Small intestine (tissue), 7 donors: Measurements from ENCODE around the gene ANO7. TPM values are rescaled to one million over a fixed set of nuclear protein-coding genes. Genes with fewer than 3 reads are reported as not detected.
A peak's percentile ranks its signal among the peaks of the same experiment; 100 is the strongest.

ENCODE experiments used
- DNase-seq, 2 donors: peaks; one replicate each; pipeline versions ENCODE4 v3.0.0 to v3.0.0-alpha.2; 2013
- FAIRE-seq: peaks from 2 replicates; lab custom pipeline; 2012; peaks lifted over from hg19 to GRCh38; lab: Jason Lieb, UNC
- H3K27ac ChIP-seq, 3 donors: one replicate each; pipeline ENCODE4 v1.5.1; 2013; ENCODE audit warnings: low read length in 2 of 3, mild to moderate bottlenecking in 2 of 3, control low read depth in 1 of 3, inconsistent platforms in 1 of 3, low read depth in 1 of 3, moderate library complexity in 1 of 3
- H3K27me3 ChIP-seq, 3 donors: one replicate each; pipeline ENCODE4 v1.6.1; 2013; ENCODE audit warnings: low read length in 3 of 3, inconsistent platforms in 1 of 3; ENCODE audit not compliant: control insufficient read depth in 3 of 3, insufficient read depth in 3 of 3
- H3K36me3 ChIP-seq, 3 donors: one replicate each; pipeline ENCODE4 v1.6.1; 2013; ENCODE audit warnings: low read length in 3 of 3, inconsistent platforms in 1 of 3, low read depth in 1 of 3, mild to moderate bottlenecking in 1 of 3, moderate library complexity in 1 of 3; ENCODE audit not compliant: control insufficient read depth in 3 of 3, insufficient read depth in 2 of 3
- H3K4me1 ChIP-seq, 3 donors: one replicate each; pipeline ENCODE4 v1.6.1; 2013; ENCODE audit warnings: low read length in 2 of 3, inconsistent platforms in 1 of 3, low read depth in 1 of 3, mild to moderate bottlenecking in 1 of 3, moderate library complexity in 1 of 3; ENCODE audit not compliant: control insufficient read depth in 3 of 3, insufficient read depth in 2 of 3
- H3K4me3 ChIP-seq, 3 donors: one replicate each; pipeline ENCODE4 v1.5.1; 2013; ENCODE audit warnings: low read length in 3 of 3, control low read depth in 1 of 3, inconsistent platforms in 1 of 3, low read depth in 1 of 3, mild to moderate bottlenecking in 1 of 3, moderate library complexity in 1 of 3
- H3K9me3 ChIP-seq, 2 donors: one replicate each; pipeline ENCODE4 v1.6.1; 2013; ENCODE audit warnings: low read depth in 1 of 2, low read length in 1 of 2; ENCODE audit not compliant: control insufficient read depth in 2 of 2, insufficient read depth in 1 of 2
- WGBS, 3 donors: extraction: QIAGEN DNeasy Blood & Tissue Kit; methylation state at CpG; one replicate each; pipeline ENCODE4 v1.1.7; 2013; 5-methylcytosine and 5-hydroxymethylcytosine counted together
- polyA plus RNA-seq, 4 donors: library from polyadenylated mRNA; stranded (reverse) in 3 of 4; unstranded in 1 of 4; fragments of 200-250 nt in 3 of 4; fragments of 120-200 nt in 1 of 4; gene quantifications; one replicate each; pipeline versions ENCODE4 v1.2.1 to v1.2.3, GENCODE V29; 2013
- donor health status: healthy with polysubstance abuse.
- donor health status: control.
- donor health status: control.
- donor health status: Bipolar disorder and iron deficiency.
- donor health status: healthy.

ANO7 gene
- polyA plus RNA-seq, 4 donors = 1.1 to 40.0 (median 5.9) TPM

- DNase-seq (peak in 1 of 2 donors; percentile 3), FAIRE-seq (no peak)
- Histone ChIP-seq H3K27ac (peak overlapping the region in 1 of 3 donors; percentile 15), H3K27me3 (no peaks in the 10 kb centered on the region), H3K4me3 (no peak overlapping the region), H3K36me3 (peaks cover 16 to 79% (median 30%) of the 10 kb centered on the region in 3 donors), H3K9me3 (no peaks in the 10 kb centered on the region), H3K4me1 (no peaks in the 10 kb centered on the region)
- 63 to 78% (median 76%) methylated on average over 9 of the region's 9 CpGs for WGBS, 3 donors
Measured at GRCh38 chr2:241161646-241162281, 26.7 kb upstream of the ANO7 start.

DNA sequence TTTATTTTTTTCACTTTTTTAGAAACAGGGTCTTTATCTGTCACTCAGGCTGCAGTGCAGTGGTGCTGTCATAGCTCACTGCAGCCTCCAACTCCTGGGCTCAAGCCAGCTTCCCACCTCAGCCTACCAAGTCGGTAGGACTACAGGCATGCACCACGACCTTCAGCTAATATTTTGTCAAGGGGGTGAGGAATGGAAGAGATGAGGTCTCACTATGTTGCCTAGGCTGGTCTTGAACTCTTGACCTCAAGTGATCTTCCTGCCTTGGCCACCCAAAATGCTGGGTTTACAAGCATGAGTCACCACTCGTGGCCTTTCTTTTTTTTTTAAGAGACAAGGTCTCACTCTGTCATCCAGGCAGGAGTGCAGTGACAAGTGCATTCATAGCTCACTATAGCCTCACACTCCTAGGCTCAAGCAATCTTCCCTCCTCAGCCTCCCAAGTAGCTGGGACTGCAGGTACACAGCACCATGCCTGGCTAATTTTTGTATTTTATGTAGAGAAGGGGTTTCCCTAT, 24.8 kb upstream of the ANO7 start:
- FAIRE-seq = no peak

GRCh38 chr2:241168366-241168765, 20.1 kb upstream of the ANO7 start:
- Histone ChIP-seq H3K4me1 (no peaks in the 10 kb centered on the region), H3K27ac (no peak overlapping the region), H3K9me3 (peaks cover 0 to 10% of the 10 kb centered on the region in 2 donors), H3K4me3 (no peak overlapping the region), H3K27me3 (no peaks in the 10 kb centered on the region), H3K36me3 (peaks cover 23 to 64% (median 39%) of the 10 kb centered on the region in 3 donors)
- WGBS, 3 donors = 95 to 98% (median 97%) methylated on average over 15 of the region's 15 CpGs
- FAIRE-seq (no peak), DNase-seq (no peak)

More for the DNA sequence above, 24.8 kb upstream of the ANO7 start:
- Histone ChIP-seq H3K27ac (no peak overlapping the region), H3K27me3 (no peaks in the 10 kb centered on the region), H3K4me1 (no peaks in the 10 kb centered on the region), H3K36me3 (peaks cover 20 to 78% (median 33%) of the 10 kb centered on the region in 3 donors), H3K9me3 (no peaks in the 10 kb centered on the region), H3K4me3 (no peak overlapping the region)
- 66 to 74% (median 72%) methylated on average over 3 of the region's 3 CpGs for WGBS, 3 donors
- DNase-seq = no peak

DNA sequence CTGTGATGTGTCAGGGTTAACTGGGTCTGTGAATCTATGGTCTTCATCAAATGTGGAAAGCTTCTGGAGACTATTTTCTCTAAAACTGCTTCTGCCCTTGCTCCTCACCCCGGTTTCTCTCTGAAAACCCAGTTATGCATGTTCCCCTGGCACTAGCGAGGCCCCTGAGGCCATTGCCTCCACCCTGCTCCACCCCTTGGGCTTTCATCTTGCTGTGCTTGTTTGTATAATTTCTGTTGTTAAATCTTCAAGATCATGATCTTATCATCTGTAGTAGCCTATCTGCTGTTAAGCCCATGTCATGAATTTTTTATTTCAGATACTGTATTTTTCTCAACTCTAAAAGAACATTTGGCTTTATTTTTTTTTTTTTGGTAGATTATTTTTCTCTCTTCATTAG, 14.9 kb upstream of the ANO7 start:
- FAIRE-seq = no peak

GRCh38 chr2:241177526-241178334, 10.7 kb upstream of the ANO7 start:
- WGBS, 3 donors = 96 to 98% (median 96%) methylated on average over 12 of the region's 12 CpGs
- DNase-seq = no peak
- no peak for FAIRE-seq
- H3K4me3 ChIP-seq = no peak overlapping the region
- no peaks in the 10 kb centered on the region for H3K27me3 ChIP-seq
- H3K4me1 ChIP-seq = no peaks in the 10 kb centered on the region
- no peak overlapping the region for H3K27ac ChIP-seq
- no peaks in the 10 kb centered on the region for H3K9me3 ChIP-seq
- peaks cover 5 to 48% (median 13%) of the 10 kb centered on the region in 3 donors for H3K36me3 ChIP-seq

More for the DNA sequence above, 14.9 kb upstream of the ANO7 start:
- Histone ChIP-seq H3K9me3 (peaks cover 0 to 10% of the 10 kb centered on the region in 2 donors), H3K27me3 (no peaks in the 10 kb centered on the region), H3K4me1 (no peaks in the 10 kb centered on the region), H3K27ac (no peak overlapping the region), H3K4me3 (no peak overlapping the region), H3K36me3 (peaks cover 7 to 49% (median 22%) of the 10 kb centered on the region in 3 donors)
- no peak for DNase-seq
- 89 to 98% (median 96%) methylated on average over 2 of the region's 2 CpGs for WGBS, 3 donors

GRCh38 chr2:241178961-241179360, 9.5 kb upstream of the ANO7 start:
- no peaks in the 10 kb centered on the region for H3K4me1 ChIP-seq
- peaks cover 5 to 57% (median 15%) of the 10 kb centered on the region in 3 donors for H3K36me3 ChIP-seq
- WGBS, 3 donors = 66 to 96% (median 78%) methylated on average over 4 of the region's 4 CpGs
- H3K4me3 ChIP-seq = no peak overlapping the region
- no peaks in the 10 kb centered on the region for H3K9me3 ChIP-seq
- FAIRE-seq (no peak), DNase-seq (no peak)
- H3K27me3 ChIP-seq = no peaks in the 10 kb centered on the region
- no peak overlapping the region for H3K27ac ChIP-seq

DNA sequence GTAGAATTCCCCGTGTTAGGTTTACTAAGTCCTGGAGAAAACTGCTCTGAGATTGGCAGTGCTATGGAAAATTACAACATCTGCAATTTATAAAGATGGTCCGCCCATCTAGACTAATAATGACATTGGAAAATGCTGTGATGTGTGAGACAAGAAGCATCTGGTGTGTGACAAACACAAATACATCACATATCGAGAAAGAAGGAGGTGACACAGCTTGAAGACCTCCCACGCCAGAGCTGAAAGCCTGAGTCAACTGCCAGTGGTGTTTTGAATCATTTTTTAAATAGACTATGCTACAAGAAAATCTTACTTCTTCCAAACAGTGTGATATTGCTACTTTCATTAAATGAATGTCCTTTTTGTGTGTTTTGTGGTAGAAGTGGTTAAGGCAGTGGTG, 8.6 kb upstream of the ANO7 start:
- Histone ChIP-seq H3K4me1 (no peaks in the 10 kb centered on the region), H3K9me3 (no peaks in the 10 kb centered on the region), H3K36me3 (peaks cover 5 to 49% (median 12%) of the 10 kb centered on the region in 3 donors), H3K4me3 (no peak overlapping the region), H3K27ac (no peak overlapping the region), H3K27me3 (no peaks in the 10 kb centered on the region)
- no peak for DNase-seq
- no peak for FAIRE-seq
- 72 to 89% (median 74%) methylated on average over 4 of the region's 4 CpGs for WGBS, 3 donors

DNA sequence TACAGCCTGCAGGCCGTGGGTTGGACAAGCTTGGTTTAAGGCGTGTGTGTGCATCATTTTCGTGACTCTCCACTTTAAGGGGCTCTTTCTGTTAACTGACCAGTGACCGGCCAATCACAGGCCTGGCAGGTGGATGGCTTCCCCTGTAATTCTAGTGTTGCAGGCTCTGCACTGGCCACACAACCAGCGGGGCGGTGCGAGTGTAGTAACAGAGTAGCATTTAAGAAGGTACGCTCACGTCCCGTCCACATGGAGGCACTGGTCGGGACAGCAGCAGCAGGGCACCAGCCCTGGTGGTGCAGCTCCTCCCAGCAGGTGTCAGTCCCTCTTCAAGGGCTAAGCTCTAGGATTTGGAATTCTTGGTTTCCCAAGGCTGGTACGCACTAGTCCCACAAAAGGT, 8.0 kb upstream of the ANO7 start:
- 91 to 97% (median 97%) methylated on average over 12 of the region's 12 CpGs for WGBS, 3 donors
- Histone ChIP-seq H3K4me3 (no peak overlapping the region), H3K27ac (no peak overlapping the region), H3K4me1 (no peaks in the 10 kb centered on the region), H3K27me3 (no peaks in the 10 kb centered on the region), H3K36me3 (peaks cover 5 to 48% (median 12%) of the 10 kb centered on the region in 3 donors), H3K9me3 (no peaks in the 10 kb centered on the region)
- no peak for FAIRE-seq
- no peak for DNase-seq
